WTC11 (cell line): ENCODE data around the gene MAMDC2. TPM values are rescaled to one million over a fixed set of nuclear protein-coding genes. Genes with fewer than 3 reads are reported as not detected.

Source experiments
- ATAC-seq: fragments of 200-7000 bp; cut with Tn5 transposase; 2 replicates; pipeline ENCODE4 v1.10.0; 2021; ENCODE audit warnings: mild to moderate bottlenecking, moderate library complexity
- CTCF ChIA-PET: fragments of 300-600 bp; sonication (Branson Sonifier 250); formaldehyde crosslinking; loops from one replicate; lab custom pipeline; 2021; ENCODE audit warnings: antibody characterized with exemption; lab: Charles Lee
- POLR2A ChIA-PET: fragments of 350-600 bp; sonication (Branson Sonifier 250); formaldehyde crosslinking; loops from one replicate; lab custom pipeline; 2021; ENCODE audit warnings: antibody characterized with exemption; lab: Charles Lee
- DNase-seq: peaks from one replicate; pipeline ENCODE4 v3.0.0; 2021; ENCODE audit warnings: low spot score
- H3K27ac Mint-ChIP-seq: 2 replicates; pipeline ENCODE4 v1.8.0; 2021; ENCODE audit warnings: mixed read lengths
- H3K27me3 Mint-ChIP-seq: 2 replicates; pipeline ENCODE4 v1.8.0; 2021; ENCODE audit warnings: low read depth, mild to moderate bottlenecking, moderate library complexity, mixed read lengths
- H3K36me3 Mint-ChIP-seq: 2 replicates; pipeline ENCODE4 v1.8.0; 2021; ENCODE audit warnings: mixed read lengths
- H3K4me1 Mint-ChIP-seq: 2 replicates; pipeline ENCODE4 v1.8.0; 2022; ENCODE audit warnings: mixed read lengths
- H3K4me3 Mint-ChIP-seq: 2 replicates; pipeline ENCODE4 v1.8.0; 2021; ENCODE audit warnings: mild to moderate bottlenecking, moderate library complexity, mixed read lengths
- H3K9me3 Mint-ChIP-seq: 2 replicates; pipeline ENCODE4 v1.8.0; 2021; ENCODE audit warnings: mixed read lengths
- E2F4 ChIP-seq: sonication (generic); formaldehyde crosslinking; IDR thresholded peaks from 2 replicates; pipeline ENCODE4 v1.8.1; 2022; ENCODE audit warnings: low read depth, mild to moderate bottlenecking, moderate library complexity, missing genetic modification reagents, borderline replicate concordance
- ELF4 ChIP-seq: sonication (generic); formaldehyde crosslinking; IDR thresholded peaks from 2 replicates; pipeline ENCODE4 v1.8.1; 2022; ENCODE audit warnings: low read depth, mild to moderate bottlenecking, moderate library complexity, missing genetic modification reagents
- EMX1 ChIP-seq: fragments of 250-450 bp; sonication (Bioruptor Pico); IDR thresholded peaks from 2 replicates; pipeline ENCODE4 v1.8.0; 2021; ENCODE audit warnings: mild to moderate bottlenecking
- ESRRA ChIP-seq: sonication (generic); formaldehyde crosslinking; IDR thresholded peaks from 2 replicates; pipeline ENCODE4 v1.8.1; 2022; ENCODE audit warnings: mild to moderate bottlenecking, missing genetic modification reagents, borderline replicate concordance
- FOXK1 ChIP-seq: sonication (generic); formaldehyde crosslinking; IDR thresholded peaks from 2 replicates; pipeline ENCODE4 v1.8.0; 2022; ENCODE audit warnings: mild to moderate bottlenecking, moderate library complexity, missing genetic modification reagents
- FOXP4 ChIP-seq: sonication (generic); formaldehyde crosslinking; IDR thresholded peaks from 2 replicates; pipeline ENCODE4 v1.8.0; 2022; ENCODE audit warnings: mild to moderate bottlenecking, missing genetic modification reagents
- HMGXB4 ChIP-seq: sonication (generic); formaldehyde crosslinking; IDR thresholded peaks from 2 replicates; pipeline ENCODE4 v1.8.1; 2023; ENCODE audit warnings: mild to moderate bottlenecking, moderate library complexity, missing genetic modification reagents
- KAT7 ChIP-seq: sonication (generic); formaldehyde crosslinking; IDR thresholded peaks from 2 replicates; pipeline ENCODE4 v1.8.1; 2023; ENCODE audit warnings: missing genetic modification reagents, mild to moderate bottlenecking, borderline replicate concordance
- MYBL2 ChIP-seq: sonication (generic); formaldehyde crosslinking; IDR thresholded peaks from 2 replicates; pipeline ENCODE4 v1.8.1; 2023; ENCODE audit warnings: mild to moderate bottlenecking, moderate library complexity, missing genetic modification reagents
- OVOL2 ChIP-seq: fragments of 250-450 bp; sonication (Bioruptor Pico); IDR thresholded peaks from 2 replicates; pipeline ENCODE4 v1.9.0; 2021; ENCODE audit warnings: mild to moderate bottlenecking, borderline replicate concordance
- PREB ChIP-seq: sonication (generic); formaldehyde crosslinking; IDR thresholded peaks from 2 replicates; pipeline ENCODE4 v1.8.1; 2022; ENCODE audit warnings: mild to moderate bottlenecking, missing genetic modification reagents, moderate library complexity, borderline replicate concordance
- PRRX2 ChIP-seq: fragments of 250-450 bp; sonication (Bioruptor Pico); IDR thresholded peaks from 2 replicates; pipeline ENCODE4 v1.8.0; 2021; ENCODE audit warnings: mild to moderate bottlenecking
- ZBTB21 ChIP-seq: sonication (generic); formaldehyde crosslinking; IDR thresholded peaks from 2 replicates; pipeline ENCODE4 v1.8.1; 2023; ENCODE audit warnings: mild to moderate bottlenecking, missing genetic modification reagents, borderline replicate concordance
- ZNF281 ChIP-seq: sonication (generic); formaldehyde crosslinking; IDR thresholded peaks from 2 replicates; pipeline ENCODE4 v1.8.0; 2023; ENCODE audit warnings: mild to moderate bottlenecking, missing genetic modification reagents
- ZNF423 ChIP-seq: fragments of 250-450 bp; sonication (Bioruptor Pico); IDR thresholded peaks from 2 replicates; pipeline ENCODE4 v2.1.2; 2022; ENCODE audit warnings: mild to moderate bottlenecking, moderate library complexity
- total RNA-seq: library from RNA; stranded (reverse); gene quantifications from 3 replicates; pipeline ENCODE4 v1.2.3, GENCODE V29; 2021
- TF ChIP-seq, protein P1 (sequence below): sonication (generic); formaldehyde crosslinking; IDR thresholded peaks from 2 replicates; pipeline ENCODE4 v1.8.0; 2023; ENCODE audit warnings: missing genetic modification reagents
- TF ChIP-seq, protein P2 (sequence below): fragments of 250-450 bp; sonication (Bioruptor Pico); IDR thresholded peaks from 2 replicates; pipeline ENCODE4 v1.8.0; 2021; ENCODE audit warnings: mild to moderate bottlenecking
- TF ChIP-seq, protein P3 (sequence below): sonication (generic); formaldehyde crosslinking; IDR thresholded peaks from 2 replicates; pipeline ENCODE4 v1.8.1; 2023; ENCODE audit warnings: mild to moderate bottlenecking, missing genetic modification reagents
- TF ChIP-seq, protein P4 (sequence below): fragments of 250-450 bp; sonication (Bioruptor Pico); IDR thresholded peaks from 2 replicates; pipeline ENCODE4 v1.9.0; 2021; ENCODE audit warnings: moderate library complexity, mild to moderate bottlenecking, inconsistent platforms, borderline replicate concordance
- TF ChIP-seq, protein P5 (sequence below): sonication (generic); formaldehyde crosslinking; IDR thresholded peaks from 2 replicates; pipeline ENCODE4 v1.8.0; 2022; ENCODE audit warnings: mild to moderate bottlenecking, missing genetic modification reagents

Gene MAMDC2
- total RNA-seq, 1 experiment from 2014 or later: 6.0 TPM

DNA sequence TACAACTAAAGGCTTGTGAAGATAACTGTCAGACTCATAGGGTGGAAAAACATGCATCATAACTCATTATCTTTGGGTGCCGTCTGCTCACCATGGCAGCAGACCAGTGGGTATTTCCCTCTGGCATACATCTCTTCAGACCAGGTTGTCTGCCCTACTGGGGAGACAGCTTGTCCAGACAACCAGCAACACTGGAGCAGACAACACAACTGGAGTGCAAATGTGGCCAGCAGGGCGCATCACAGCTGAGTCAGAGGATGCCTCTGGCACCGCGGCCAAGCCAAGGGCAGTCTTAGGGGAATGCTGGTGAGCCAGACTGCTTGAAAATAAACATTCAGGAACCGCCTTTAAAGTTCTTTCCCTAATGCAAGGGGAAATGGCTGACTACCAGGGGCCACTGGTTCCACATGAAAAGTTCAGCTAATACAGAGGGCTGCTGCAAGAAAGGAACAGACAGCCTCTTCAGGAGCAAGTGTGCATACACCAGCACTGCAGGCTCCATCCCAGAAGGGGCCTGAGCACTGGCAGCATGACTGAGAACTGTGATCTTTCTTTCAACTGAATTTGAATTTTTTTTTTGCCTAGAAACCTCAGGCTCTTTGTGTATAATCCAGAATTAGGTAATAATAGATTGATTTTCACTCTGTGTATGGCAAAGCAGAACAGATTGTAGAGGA, 77.3 kb downstream of the MAMDC2 start (continued):
- TF ChIP-seq, protein P1, sequence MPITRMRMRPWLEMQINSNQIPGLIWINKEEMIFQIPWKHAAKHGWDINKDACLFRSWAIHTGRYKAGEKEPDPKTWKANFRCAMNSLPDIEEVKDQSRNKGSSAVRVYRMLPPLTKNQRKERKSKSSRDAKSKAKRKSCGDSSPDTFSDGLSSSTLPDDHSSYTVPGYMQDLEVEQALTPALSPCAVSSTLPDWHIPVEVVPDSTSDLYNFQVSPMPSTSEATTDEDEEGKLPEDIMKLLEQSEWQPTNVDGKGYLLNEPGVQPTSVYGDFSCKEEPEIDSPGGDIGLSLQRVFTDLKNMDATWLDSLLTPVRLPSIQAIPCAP: no peak
- TF ChIP-seq MYBL2 (CRISPR knock-in tag): no peak
- TF ChIP-seq PRRX2: no peak
- TF ChIP-seq, protein P2, sequence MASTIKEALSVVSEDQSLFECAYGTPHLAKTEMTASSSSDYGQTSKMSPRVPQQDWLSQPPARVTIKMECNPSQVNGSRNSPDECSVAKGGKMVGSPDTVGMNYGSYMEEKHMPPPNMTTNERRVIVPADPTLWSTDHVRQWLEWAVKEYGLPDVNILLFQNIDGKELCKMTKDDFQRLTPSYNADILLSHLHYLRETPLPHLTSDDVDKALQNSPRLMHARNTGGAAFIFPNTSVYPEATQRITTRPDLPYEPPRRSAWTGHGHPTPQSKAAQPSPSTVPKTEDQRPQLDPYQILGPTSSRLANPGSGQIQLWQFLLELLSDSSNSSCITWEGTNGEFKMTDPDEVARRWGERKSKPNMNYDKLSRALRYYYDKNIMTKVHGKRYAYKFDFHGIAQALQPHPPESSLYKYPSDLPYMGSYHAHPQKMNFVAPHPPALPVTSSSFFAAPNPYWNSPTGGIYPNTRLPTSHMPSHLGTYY (CRISPR knock-in tag): no peak
- no peak for TF ChIP-seq EMX1 (CRISPR knock-in tag)
- no peak for TF ChIP-seq OVOL2 (CRISPR knock-in tag)
- no peak for TF ChIP-seq ZNF423

DNA sequence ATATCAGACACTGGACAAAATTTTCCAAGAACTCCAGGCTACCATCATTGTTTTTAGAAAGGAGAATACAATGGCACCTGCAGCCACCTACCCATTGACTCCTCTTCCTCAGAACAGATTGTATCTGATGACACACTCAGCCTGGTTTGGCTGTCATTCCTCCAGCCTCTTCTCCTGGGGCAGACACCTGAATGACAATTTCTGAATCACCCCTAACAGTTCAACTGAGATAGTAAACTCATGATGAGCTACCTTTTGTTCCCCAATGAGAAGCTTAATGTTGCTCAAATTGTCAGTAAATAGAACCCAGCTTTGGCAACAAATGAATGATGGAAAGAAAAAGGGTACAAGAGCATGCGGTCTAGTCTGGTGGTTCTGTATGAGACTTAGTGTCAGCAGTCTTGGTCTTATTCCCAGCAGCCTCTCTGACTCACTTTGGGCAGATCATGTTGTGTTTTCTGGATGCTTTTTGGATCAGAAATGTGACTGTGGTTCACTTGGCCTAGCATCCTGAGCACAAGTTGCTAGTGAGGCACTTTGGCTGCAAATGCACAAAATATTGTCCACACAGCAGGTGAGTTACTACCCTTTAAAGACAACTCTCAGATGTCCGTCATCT, 78.3 kb downstream of the MAMDC2 start:
- Mint-ChIP-seq H3K27me3 (no peaks in the 10 kb centered on the region), H3K9me3 (peaks cover 4% of the 10 kb centered on the region), H3K4me1 (peaks cover 15% of the 10 kb centered on the region), H3K4me3 (no peak overlapping the region), H3K36me3 (peaks cover 4% of the 10 kb centered on the region), H3K27ac (no peak overlapping the region)
- POLR2A ChIA-PET: no interaction called here
- CTCF ChIA-PET: interaction anchor here (1.0 to 2.7 kb wide), 3 partner anchors 9 to 108 kb away, joined by 4 to 10 read pairs (median 5); no protein-coding TSS in a partner anchor
- ATAC-seq (no peak), DNase-seq (no peak)
- TF ChIP-seq ZNF281 (CRISPR knock-in tag) (no peak), ZBTB21 (CRISPR knock-in tag) (no peak), ELF4 (no peak), E2F4 (no peak), PREB (CRISPR knock-in tag) (no peak), FOXK1 (CRISPR knock-in tag) (no peak), HMGXB4 (CRISPR knock-in tag) (no peak), FOXP4 (CRISPR knock-in tag) (no peak), KAT7 (CRISPR knock-in tag) (no peak), ESRRA (CRISPR knock-in tag) (no peak)
- TF ChIP-seq, protein P3, sequence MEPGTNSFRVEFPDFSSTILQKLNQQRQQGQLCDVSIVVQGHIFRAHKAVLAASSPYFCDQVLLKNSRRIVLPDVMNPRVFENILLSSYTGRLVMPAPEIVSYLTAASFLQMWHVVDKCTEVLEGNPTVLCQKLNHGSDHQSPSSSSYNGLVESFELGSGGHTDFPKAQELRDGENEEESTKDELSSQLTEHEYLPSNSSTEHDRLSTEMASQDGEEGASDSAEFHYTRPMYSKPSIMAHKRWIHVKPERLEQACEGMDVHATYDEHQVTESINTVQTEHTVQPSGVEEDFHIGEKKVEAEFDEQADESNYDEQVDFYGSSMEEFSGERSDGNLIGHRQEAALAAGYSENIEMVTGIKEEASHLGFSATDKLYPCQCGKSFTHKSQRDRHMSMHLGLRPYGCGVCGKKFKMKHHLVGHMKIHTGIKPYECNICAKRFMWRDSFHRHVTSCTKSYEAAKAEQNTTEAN (CRISPR knock-in tag): no peak
- TF ChIP-seq, protein P4, sequence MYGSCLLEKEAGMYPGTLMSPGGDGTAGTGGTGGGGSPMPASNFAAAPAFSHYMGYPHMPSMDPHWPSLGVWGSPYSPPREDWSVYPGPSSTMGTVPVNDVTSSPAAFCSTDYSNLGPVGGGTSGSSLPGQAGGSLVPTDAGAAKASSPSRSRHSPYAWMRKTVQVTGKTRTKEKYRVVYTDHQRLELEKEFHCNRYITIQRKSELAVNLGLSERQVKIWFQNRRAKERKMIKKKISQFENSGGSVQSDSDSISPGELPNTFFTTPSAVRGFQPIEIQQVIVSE (CRISPR knock-in tag): no peak
- TF ChIP-seq, protein P5, sequence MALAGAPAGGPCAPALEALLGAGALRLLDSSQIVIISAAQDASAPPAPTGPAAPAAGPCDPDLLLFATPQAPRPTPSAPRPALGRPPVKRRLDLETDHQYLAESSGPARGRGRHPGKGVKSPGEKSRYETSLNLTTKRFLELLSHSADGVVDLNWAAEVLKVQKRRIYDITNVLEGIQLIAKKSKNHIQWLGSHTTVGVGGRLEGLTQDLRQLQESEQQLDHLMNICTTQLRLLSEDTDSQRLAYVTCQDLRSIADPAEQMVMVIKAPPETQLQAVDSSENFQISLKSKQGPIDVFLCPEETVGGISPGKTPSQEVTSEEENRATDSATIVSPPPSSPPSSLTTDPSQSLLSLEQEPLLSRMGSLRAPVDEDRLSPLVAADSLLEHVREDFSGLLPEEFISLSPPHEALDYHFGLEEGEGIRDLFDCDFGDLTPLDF (CRISPR knock-in tag): no peak
